ENCODE data around the gene TBRG1.

TBRG1 gene

DNA sequence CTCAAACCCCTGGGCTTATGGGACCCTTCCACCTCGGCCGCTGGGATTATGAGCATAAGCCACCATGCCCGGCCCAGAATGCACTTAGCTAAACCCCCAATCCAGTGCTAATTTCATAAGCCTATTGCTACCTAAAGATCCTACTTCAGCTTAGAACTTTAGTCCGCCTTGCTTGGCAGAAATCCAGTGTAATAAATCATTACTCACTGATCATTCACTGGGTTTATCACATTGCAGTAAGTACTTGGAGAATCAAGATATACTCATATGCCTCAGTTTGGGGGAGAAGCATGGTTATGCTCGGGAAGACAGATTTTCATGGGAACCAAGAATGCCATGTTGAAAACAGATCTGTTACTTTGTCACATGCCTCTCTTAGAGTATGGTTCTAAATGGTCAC, 3.8 kb upstream of the TBRG1 start:
- no peak for DNase-seq

DNA sequence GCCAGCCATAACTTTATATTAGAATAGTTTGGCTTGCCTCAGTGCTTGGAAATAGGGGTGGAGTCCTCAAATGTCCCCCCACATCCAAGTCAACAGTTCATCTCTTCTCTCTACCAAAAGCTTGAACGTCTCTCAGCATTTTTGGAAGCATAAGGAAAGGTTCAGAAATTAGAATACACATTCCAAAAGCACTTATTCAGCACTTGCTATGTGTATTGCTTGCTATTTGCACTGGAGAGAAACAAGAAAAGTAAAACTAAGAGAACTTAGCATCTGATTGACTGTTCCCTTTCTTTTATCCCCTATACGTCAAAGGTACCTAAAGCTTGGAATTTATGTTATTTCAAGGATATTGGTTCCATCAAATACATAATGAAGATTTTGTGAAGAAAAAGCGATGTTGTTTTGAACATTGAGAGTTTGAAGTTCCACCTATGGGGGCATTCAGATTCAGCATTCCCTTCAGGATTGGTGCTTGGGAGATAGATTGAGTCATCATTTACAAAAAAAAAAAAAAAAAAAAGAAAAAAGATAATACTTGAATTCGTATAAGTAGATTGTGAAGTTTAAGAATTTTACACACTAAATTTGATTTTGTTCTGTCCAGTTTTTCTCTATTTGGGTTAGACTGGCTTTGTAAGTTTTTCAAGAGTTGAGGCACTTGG, 1.3 kb downstream of the TBRG1 start:
- DNase-seq, result no peak

GRCh38 chr11:124625504-124626168, 3.0 kb downstream of the TBRG1 start:
- DNase-seq, result no peak

- no peak for DNase-seq
Measured at GRCh38 chr11:124627546-124627945, 4.9 kb downstream of the TBRG1 start.

DNA sequence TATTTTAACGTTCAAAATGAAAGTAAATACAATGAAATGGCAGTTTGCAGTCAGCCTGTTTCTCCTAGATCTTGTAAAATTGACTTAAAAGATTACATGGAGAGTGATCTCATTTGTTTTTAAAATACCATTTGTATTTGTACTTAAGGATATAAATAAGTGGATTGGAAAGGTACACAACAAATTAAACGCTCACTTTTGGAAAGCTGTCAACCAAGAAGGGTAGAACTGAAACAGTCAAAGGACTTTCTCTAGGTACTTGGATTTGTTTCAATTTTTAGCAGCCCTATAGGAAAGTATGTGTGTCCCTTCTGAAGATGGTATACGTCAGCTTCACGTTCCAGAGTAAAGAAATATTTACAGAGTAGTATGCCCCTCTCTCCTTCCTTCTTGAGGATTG, 7.3 kb downstream of the TBRG1 start:
- DNase-seq, result no peak

GRCh38 chr11:124633355-124633754, 10.7 kb downstream of the TBRG1 start:
- no peak for DNase-seq

DNA sequence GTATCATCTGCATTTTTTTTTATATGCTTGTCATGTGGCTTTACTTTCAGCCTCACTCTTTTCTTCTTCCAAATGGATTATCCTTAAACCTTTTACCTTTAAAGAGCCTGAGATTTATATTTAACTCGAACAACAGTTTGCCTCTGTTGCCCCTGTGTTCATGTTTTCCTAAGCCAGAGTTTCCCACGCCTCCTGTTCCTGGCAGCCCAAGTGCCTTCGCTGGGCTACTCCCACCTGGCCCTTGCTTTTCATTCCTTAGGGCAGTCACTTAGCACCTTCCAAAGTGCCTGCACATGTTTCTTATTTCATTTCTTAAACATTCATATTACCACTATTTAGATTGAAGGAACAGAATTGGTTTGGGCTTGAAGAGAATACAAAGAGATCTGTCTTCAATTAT, 13.3 kb downstream of the TBRG1 start:
- DNase-seq, result no peak

- no peak for DNase-seq
Measured at GRCh38 chr11:124638500-124638899, 15.8 kb downstream of the TBRG1 start.

DNA sequence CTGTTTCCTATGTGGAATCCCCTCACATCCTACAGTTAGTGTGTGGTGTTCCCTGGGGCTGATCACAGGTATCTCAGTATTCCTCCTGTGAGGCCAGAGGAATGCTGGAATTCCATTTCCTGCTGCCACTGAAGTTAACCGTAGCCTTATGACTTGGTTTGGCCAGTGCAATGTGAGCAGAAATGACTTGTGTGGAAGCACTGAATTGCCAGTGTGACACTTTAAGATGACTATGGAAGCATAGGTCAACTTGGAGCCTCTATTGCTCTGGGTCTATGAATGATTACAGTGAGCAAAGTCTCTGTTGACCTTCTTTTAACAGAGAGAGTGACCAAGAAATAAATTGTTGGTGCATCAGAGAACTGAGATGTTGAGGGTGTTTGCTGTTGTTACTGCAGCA, 16.5 kb downstream of the TBRG1 start:
- DNase-seq, result no peak

DNA sequence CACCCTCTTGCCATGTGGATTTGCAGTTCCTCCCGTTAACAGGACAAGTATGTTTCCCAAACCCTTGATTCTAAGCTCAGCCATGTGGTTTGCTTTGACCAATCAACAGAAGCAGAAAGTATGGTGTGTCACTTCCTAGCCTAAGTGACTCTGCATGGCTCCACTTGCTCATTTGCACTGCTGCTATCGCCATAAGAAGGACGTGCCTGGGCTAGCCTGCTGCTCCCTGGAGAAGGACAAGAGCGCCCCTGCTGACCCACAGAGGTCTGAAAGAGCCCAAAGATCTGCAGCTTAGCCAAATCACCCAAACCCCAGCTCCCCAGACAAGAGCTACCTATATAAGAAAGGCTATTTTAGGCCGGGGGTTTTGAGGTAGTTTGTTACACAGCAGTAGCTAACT, 18.0 kb downstream of the TBRG1 start:
- no peak for DNase-seq

DNA sequence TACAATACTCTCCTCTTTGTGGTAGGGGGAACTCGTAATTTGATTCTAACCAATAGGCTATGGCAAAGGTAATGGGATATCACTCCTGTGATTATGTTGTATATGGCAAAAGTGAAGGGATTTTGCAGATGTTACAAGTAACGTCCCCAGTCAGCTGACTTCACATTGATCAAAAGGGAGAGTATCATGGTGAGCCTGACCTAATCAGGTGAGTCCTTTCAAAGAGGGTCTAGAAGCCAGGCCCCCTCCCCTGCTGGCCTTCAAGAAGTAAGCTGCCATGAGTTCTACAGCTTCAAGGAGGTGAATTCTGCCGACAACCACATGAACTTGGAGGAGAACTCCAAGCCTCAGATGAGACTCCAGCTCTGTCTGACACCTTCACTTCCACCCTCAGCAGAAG, 20.0 kb downstream of the TBRG1 start:
- DNase-seq, result no peak

GRCh38 chr11:124643042-124643604, 20.5 kb downstream of the TBRG1 start:
- no peak for DNase-seq

GRCh38 chr11:124643605-124644425, 21.2 kb downstream of the TBRG1 start:
- DNase-seq, result peak; percentile 83

DNA sequence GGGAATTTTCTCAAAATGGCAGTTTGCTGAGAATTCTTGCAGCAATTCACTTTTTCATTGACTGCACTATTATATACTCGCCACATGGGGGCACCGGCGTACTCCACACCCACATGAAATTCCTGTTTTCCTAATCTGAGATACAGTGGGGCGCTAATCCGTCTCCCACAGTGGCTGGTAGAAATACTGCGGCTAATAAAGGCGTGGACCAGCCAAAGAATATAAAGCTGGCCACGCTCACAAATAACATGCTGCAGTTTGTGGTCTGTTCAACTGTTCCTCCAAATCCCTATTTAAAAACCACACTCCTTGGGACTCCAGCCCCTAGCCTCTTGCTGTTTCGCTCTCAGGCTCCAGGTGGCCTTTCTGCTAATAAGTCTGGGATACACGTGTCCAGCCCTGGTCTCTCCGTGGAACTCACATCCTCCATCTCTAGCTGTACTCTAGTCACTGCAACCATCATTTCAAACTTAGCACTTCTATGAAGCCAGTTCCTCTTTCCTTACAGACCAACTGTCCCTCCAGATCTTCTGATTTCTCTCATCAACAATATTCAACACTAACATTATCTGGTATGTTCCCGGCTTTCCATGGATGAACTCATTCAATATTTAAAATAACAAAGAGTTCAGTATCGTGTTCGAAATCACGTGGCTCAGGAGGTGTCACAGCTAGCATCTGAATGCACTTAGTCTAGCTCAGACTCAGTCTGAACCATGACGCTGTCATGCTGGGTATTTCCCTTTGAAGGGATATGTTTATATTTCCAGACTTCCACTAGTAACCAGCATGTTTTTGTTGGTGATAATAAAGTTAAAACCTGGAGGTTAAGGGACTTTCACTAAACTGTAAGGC, 22.0 kb downstream of the TBRG1 start:
- peak; percentile 79 for DNase-seq

DNA sequence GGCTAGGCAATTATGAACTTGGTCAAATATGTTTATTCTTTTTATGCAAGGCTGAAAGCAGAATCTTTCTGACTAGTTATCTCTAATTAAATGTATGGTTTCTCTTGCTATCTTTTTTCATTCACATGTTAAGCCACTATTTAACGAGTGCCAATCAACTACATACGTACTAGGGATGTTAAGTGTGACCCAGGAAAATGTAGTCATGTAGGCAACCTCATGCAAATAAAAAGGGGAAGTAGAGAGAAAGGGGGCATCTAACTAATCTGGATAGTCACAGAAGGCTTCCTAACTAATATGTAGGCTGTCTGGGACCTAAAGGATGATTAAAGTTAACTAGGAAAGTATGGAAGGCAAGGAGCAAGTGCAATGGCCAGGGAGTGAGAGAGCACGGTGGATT, 23.5 kb downstream of the TBRG1 start:
- no peak for DNase-seq

DNA sequence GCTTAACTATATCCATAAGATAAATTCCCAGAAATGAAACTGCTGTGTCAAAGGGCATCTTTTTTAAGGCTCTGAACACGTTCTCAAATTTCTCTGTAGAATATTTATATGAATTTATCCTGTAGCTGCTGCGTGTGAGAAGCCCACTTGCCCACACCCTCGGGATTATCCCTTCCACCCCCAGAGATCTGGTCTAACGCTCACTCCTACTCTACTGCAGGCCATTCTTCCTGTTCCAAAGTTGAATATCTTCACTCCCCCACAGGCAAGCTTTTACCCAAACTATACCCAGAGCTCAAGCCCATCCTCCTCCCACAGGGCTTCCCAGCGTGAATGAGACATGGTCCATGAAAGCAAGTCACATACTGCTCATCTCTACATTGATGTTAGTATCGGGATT, 25.9 kb downstream of the TBRG1 start:
- no peak for DNase-seq

- DNase-seq, result peak; percentile 12
Measured at GRCh38 chr11:124656774-124657630, 34.3 kb downstream of the TBRG1 start.

DNA sequence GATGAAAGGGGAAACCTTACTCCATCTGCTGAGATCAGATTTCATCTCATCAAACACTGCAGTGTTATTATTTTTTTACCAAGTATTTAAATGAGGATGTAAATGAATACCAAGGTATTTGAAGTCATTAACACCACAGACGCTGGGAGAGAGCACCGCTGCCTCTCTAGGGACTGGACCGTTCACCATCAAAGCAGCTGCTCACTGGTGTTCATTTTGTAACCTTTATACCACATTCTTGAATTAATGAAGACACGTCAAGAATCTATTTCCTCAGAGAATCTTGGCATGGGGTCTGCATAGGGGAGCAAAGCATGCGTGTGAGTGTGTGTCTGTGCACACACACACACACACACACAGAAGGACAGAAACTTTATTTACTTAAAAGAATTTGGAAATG, 35.2 kb downstream of the TBRG1 start:
- DNase-seq, result peak; percentile 43

DNA sequence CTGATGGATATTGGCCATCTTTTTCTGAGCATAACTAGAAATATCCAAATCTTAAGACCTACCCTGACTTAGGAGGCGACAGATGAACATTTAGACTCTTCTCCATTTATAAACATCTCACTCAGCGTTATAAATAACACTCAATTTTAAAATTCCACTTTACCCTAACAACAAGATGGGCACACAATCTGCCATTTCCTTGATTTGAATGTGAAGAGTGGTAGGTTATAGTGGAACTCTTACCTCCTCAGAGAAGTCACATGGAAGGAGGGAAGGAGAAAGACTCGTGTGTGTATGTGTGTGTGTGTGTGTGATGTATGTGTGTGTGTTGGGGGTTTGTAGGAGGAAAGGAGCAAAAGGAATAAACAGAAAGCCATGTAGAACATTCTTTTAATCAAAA, 35.8 kb downstream of the TBRG1 start:
- no peak for DNase-seq

- DNase-seq, result no peak
Measured at GRCh38 chr11:124658986-124659385, 36.3 kb downstream of the TBRG1 start.

DNA sequence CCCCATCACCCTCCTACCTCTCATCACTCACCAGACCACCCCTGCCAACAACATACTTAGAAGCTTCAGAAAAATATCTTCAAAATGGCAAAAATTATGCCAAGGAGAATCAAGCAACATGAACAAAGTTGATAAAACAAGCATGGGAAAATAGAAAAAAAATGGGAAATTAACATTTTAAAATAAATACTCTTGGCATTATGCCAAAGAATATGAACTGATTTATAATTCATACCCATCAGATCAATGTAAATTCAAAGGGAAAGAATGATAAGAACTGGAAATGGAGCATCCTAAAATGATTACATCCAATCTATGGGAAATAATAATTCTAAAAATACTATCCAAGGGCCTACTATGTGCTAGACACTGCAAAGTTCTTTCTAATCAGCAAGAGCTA, 38.9 kb downstream of the TBRG1 start:
- DNase-seq, result no peak

All from fibroblast of skin of scalp (primary cell).